ENCODE results near the gene UNC5C. TPM values are rescaled to one million over a fixed set of nuclear protein-coding genes. Genes with fewer than 3 reads are reported as not detected.

Gene UNC5C
- total and polyA plus RNA-seq, 8 donors, result 0.15 to 0.84 (median 0.34) TPM

DNA sequence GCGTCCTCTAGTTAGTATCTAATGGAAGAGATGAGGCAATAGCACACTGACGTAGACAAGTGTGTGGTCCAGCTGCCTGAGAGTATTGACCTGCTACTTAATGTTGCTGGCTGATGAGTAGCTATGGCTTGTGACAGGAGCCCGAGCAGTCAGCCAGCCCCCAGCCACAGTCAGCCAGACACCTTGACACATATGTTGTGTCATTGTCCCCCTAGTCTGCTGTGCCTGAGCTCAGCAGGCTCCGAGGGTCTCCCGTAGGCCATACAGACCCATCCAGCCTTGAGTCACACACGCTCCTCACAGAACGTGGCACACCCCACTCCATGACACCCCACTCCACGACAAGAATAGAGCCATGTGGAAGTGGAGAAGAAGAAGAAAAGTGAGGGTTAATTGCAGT, 362.1 kb downstream of the UNC5C start:
- no peak overlapping the region for H3K27ac ChIP-seq
- TF ChIP-seq, protein P1, sequence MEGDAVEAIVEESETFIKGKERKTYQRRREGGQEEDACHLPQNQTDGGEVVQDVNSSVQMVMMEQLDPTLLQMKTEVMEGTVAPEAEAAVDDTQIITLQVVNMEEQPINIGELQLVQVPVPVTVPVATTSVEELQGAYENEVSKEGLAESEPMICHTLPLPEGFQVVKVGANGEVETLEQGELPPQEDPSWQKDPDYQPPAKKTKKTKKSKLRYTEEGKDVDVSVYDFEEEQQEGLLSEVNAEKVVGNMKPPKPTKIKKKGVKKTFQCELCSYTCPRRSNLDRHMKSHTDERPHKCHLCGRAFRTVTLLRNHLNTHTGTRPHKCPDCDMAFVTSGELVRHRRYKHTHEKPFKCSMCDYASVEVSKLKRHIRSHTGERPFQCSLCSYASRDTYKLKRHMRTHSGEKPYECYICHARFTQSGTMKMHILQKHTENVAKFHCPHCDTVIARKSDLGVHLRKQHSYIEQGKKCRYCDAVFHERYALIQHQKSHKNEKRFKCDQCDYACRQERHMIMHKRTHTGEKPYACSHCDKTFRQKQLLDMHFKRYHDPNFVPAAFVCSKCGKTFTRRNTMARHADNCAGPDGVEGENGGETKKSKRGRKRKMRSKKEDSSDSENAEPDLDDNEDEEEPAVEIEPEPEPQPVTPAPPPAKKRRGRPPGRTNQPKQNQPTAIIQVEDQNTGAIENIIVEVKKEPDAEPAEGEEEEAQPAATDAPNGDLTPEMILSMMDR (IDR thresholded peaks at IDR 0.05), result no peak
- no peak for DNase-seq
- ATAC-seq, result no peak
- FAIRE-seq, result no peak
- H3K4me3 ChIP-seq, result no peak overlapping the region
- WGBS, 2 donors, result 81 to 87% methylated on average over 8 of the region's 8 CpGs
- intact Hi-C loops (cut with DNase I), result no loop called here
- no peaks in the 10 kb centered on the region for H3K4me1 ChIP-seq
- H3K36me3 ChIP-seq, result no peaks in the 10 kb centered on the region
- H3K9me3 ChIP-seq, result no peaks in the 10 kb centered on the region
- H3K27me3 ChIP-seq, result no peaks in the 10 kb centered on the region

- Histone ChIP-seq H3K9me3 (no peaks in the 10 kb centered on the region), H3K4me1 (no peaks in the 10 kb centered on the region), H3K27ac (no peak overlapping the region), H3K4me3 (no peak overlapping the region), H3K36me3 (no peaks in the 10 kb centered on the region), H3K27me3 (no peaks in the 10 kb centered on the region)
- no peak for FAIRE-seq
- ATAC-seq, result no peak
- TF ChIP-seq, protein P1 (IDR thresholded peaks at IDR 0.05), result no peak
- 42 to 59% methylated on average over 5 of the region's 5 CpGs for WGBS, 2 donors
- DNase-seq, result no peak
- intact Hi-C loops (cut with DNase I), result no loop called here
These were observed 364.9 kb downstream of the UNC5C start for GRCh38 chr4:95183656-95184408.

DNA sequence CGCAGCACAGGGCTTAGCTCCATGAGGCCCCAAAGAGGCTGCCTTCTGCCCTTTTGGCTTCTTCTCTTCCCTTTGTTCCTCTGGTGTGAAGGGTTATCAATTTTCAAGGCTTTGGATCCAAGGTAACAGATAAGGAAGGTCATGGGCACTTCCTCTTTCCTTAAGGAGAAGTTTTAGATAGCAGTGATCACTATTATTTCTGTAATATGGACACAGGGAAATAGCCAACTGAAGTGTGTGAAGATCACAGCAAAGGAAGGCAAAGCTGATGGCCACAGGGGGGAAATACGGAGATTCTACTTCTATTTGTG, 366.8 kb downstream of the UNC5C start:
- Histone ChIP-seq H3K27me3 (no peaks in the 10 kb centered on the region), H3K4me1 (no peaks in the 10 kb centered on the region), H3K9me3 (no peaks in the 10 kb centered on the region), H3K36me3 (no peaks in the 10 kb centered on the region), H3K27ac (no peak overlapping the region), H3K4me3 (no peak overlapping the region)
- no peak for DNase-seq
- TF ChIP-seq, protein P1 (IDR thresholded peaks at IDR 0.05), result no peak
- 48% methylated on average over 2 of the region's 2 CpGs for WGBS, 2 donors
- no peak for FAIRE-seq
- intact Hi-C loops (cut with DNase I), result no loop called here
- ATAC-seq, result no peak

DNA sequence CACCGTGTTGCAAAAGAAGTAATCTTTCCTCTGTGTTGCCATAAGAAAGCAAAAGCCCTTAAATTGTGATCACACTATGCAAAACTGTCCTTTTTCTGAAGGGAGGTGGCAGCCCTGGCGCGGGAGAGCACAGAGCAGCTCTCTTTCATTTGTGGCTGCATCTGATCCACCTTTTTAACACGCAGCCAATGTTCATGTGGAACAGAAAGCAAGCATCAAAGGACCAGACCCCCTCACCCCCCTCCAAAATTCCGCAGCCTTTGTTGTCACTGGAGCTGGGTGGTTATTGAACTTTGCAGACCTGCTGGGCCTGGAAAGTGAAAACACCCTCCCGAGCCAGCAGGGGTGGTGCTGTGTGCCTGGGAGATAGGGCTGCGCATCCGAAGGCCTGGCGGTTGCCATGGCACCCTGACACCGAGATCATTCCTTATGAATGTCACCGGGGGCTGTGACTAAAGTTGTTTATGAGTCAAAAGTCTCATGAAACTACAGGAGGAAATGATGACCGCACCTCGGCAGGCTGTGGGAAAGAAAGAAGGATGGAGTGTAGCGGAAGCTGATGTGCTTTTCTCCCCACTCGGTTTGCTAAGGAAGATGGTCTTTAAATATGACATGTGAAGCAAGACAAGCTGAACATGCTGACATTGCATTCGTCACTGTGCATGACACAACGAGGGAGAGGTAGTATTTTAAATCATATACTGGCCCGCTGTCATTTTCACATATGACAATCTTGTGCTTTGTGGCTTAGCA, 367.4 kb downstream of the UNC5C start:
- WGBS, 2 donors, result 68 to 73% methylated on average over 18 of the region's 18 CpGs
- no peaks in the 10 kb centered on the region for H3K9me3 ChIP-seq
- ATAC-seq (no peak), FAIRE-seq (no peak), DNase-seq (no peak)
- no peak overlapping the region for H3K27ac ChIP-seq
- H3K4me3 ChIP-seq, result no peak overlapping the region
- intact Hi-C loops (cut with DNase I), result no loop called here
- no peaks in the 10 kb centered on the region for H3K4me1 ChIP-seq
- no peaks in the 10 kb centered on the region for H3K36me3 ChIP-seq
- TF ChIP-seq, protein P1 (IDR thresholded peaks at IDR 0.05), result no peak
- no peaks in the 10 kb centered on the region for H3K27me3 ChIP-seq

All from pancreas (tissue), 10 donors.